Nephron progenitor cell (in vitro differentiated cells): ENCODE data around the gene MYADML2.

Source experiments
- DNase-seq: peaks from one replicate; pipeline ENCODE4 v3.0.0; 2021
- H3K27ac Mint-ChIP-seq: 2 replicates; pipeline ENCODE4 v1.8.0; 2021; ENCODE audit warnings: mild to moderate bottlenecking, moderate library complexity, mixed read lengths
- H3K27me3 Mint-ChIP-seq: 2 replicates; pipeline ENCODE4 v1.8.0; 2021; ENCODE audit warnings: mild to moderate bottlenecking, low read depth, mixed read lengths; ENCODE audit not compliant: poor library complexity
- H3K36me3 Mint-ChIP-seq: 2 replicates; pipeline ENCODE4 v1.8.0; 2021; ENCODE audit warnings: low read depth, mixed read lengths
- H3K4me1 Mint-ChIP-seq: 2 replicates; pipeline ENCODE4 v1.8.0; 2021; ENCODE audit warnings: mixed read lengths
- H3K4me3 Mint-ChIP-seq: 2 replicates; pipeline ENCODE4 v1.8.0; 2021; ENCODE audit warnings: mild to moderate bottlenecking, moderate library complexity, mixed read lengths
- H3K9me3 Mint-ChIP-seq: 2 replicates; pipeline ENCODE4 v1.8.0; 2021; ENCODE audit warnings: mild to moderate bottlenecking, moderate library complexity, mixed read lengths
- CTCF ChIP-seq: fragments of 200-600 bp; sonication (generic); IDR thresholded peaks from 2 replicates; pipeline ENCODE4 v1.5.0; 2021; ENCODE audit warnings: antibody characterized with exemption

MYADML2 gene

GRCh38 chr17:81962499-81963441 lies 15.7 kb upstream of the MYADML2 start:
- no peak for DNase-seq
- Mint-ChIP-seq H3K4me1 (peaks cover 37% of the 10 kb centered on the region), H3K27ac (no peak overlapping the region), H3K9me3 (no peaks in the 10 kb centered on the region), H3K27me3 (peaks cover 30% of the 10 kb centered on the region), H3K4me3 (peak overlapping the region; percentile 69), H3K36me3 (no peaks in the 10 kb centered on the region)
- no peak for TF ChIP-seq CTCF

- peaks cover 30% of the 10 kb centered on the region for H3K27me3 Mint-ChIP-seq
- H3K36me3 Mint-ChIP-seq = no peaks in the 10 kb centered on the region
- peak overlapping the region; percentile 69 for H3K4me3 Mint-ChIP-seq
- no peaks in the 10 kb centered on the region for H3K9me3 Mint-ChIP-seq
- H3K4me1 Mint-ChIP-seq = peaks cover 43% of the 10 kb centered on the region
- no peak for TF ChIP-seq CTCF
- peak; percentile 50 for DNase-seq
- no peak overlapping the region for H3K27ac Mint-ChIP-seq
Observed at GRCh38 chr17:81961521-81962498, 14.8 kb upstream of the MYADML2 start.

- Mint-ChIP-seq H3K36me3 (no peaks in the 10 kb centered on the region), H3K27me3 (peaks cover 30% of the 10 kb centered on the region), H3K4me3 (no peak within 1 kb of the TSS), H3K27ac (no peak within 1 kb of the TSS), H3K4me1 (peaks cover 39% of the 10 kb centered on the region), H3K9me3 (no peaks in the 10 kb centered on the region)
- peak; percentile 71 for DNase-seq
- TF ChIP-seq CTCF = no peak
Observed at GRCh38 chr17:81961087-81961511, 14.1 kb upstream of the MYADML2 start, which contains the start of gene NOTUM. Gene NOTUM (minus strand): TSS chr17:81961187. CDS start chr17:81960909, 278 bp downstream.

GRCh38 chr17:81960130-81960958 lies 13.3 kb upstream of the MYADML2 start:
- peaks cover 38% of the 10 kb centered on the region for H3K4me1 Mint-ChIP-seq
- H3K27ac Mint-ChIP-seq = no peak overlapping the region
- H3K36me3 Mint-ChIP-seq = no peaks in the 10 kb centered on the region
- TF ChIP-seq CTCF = no peak
- no peaks in the 10 kb centered on the region for H3K9me3 Mint-ChIP-seq
- H3K27me3 Mint-ChIP-seq = peaks cover 30% of the 10 kb centered on the region
- no peak overlapping the region for H3K4me3 Mint-ChIP-seq
- DNase-seq = peak; percentile 48

- Mint-ChIP-seq H3K27ac (no peak overlapping the region), H3K9me3 (no peaks in the 10 kb centered on the region), H3K27me3 (peaks cover 29% of the 10 kb centered on the region), H3K4me1 (peaks cover 34% of the 10 kb centered on the region), H3K36me3 (no peaks in the 10 kb centered on the region), H3K4me3 (peak overlapping the region; percentile 73)
- TF ChIP-seq CTCF = no peak
- peak; percentile 82 for DNase-seq
Observed at GRCh38 chr17:81959362-81960129, 12.5 kb upstream of the MYADML2 start.
